Progenitor cell of endocrine pancreas (in vitro differentiated cells): Measurements from ENCODE around the gene AVL9. TPM values are rescaled to one million over a fixed set of nuclear protein-coding genes. Genes with fewer than 3 reads are reported as not detected.

Experiments
- DNase-seq: peaks from one replicate; pipeline ENCODE4 v3.0.0; 2021; ENCODE audit warnings: low spot score; ENCODE audit not compliant: unreplicated experiment
- H3K27ac Mint-ChIP-seq: 2 replicates; pipeline ENCODE4 v1.8.0; 2021; ENCODE audit warnings: mild to moderate bottlenecking, moderate library complexity, mixed read lengths
- H3K27me3 Mint-ChIP-seq: 2 replicates; pipeline ENCODE4 v1.8.0; 2021; ENCODE audit warnings: mixed read lengths
- H3K36me3 Mint-ChIP-seq: 2 replicates; pipeline ENCODE4 v1.8.0; 2022; ENCODE audit warnings: mixed read lengths; ENCODE audit not compliant: insufficient read depth
- H3K4me1 Mint-ChIP-seq: 2 replicates; pipeline ENCODE4 v1.8.0; 2021; ENCODE audit warnings: low read depth, mixed read lengths
- H3K4me3 Mint-ChIP-seq: 2 replicates; pipeline ENCODE4 v1.8.0; 2021; ENCODE audit warnings: low read depth, mild to moderate bottlenecking, moderate library complexity, mixed read lengths
- H3K9me3 Mint-ChIP-seq: 2 replicates; pipeline ENCODE4 v1.8.0; 2021; ENCODE audit warnings: low read depth, mixed read lengths
- total RNA-seq: library from RNA; stranded (reverse); gene quantifications from 2 replicates; pipeline ENCODE4 v1.2.1, GENCODE V29; 2021
- TF ChIP-seq, protein P1 (sequence below): fragments of 200-600 bp; sonication (generic); IDR thresholded peaks from one replicate; pipeline ENCODE4 v1.5.0; 2021; ENCODE audit warnings: antibody characterized with exemption, mild to moderate bottlenecking; ENCODE audit not compliant: unreplicated experiment

AVL9 gene
- total RNA-seq, 1 donor from 2014 or later = 50.7 TPM

DNA sequence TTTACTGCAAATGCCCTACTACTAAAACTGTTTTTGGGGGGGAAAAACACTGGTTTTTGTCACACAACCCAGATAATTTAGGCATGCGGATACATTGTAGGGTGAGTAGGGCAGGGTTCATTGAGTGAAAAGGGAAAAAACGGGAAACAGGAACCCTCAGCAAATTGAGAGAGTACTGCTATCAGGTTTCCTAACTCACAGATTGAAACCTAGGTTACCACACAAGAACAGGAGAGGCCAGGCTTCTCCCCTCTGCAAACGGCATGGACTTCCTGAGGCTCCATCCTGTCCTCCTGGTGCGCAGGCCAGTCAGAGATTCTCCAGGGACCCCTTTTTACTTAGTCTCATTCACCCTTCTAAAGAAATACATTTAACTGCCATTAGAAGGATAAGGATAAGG, 30.6 kb downstream of the AVL9 start:
- TF ChIP-seq, protein P1, sequence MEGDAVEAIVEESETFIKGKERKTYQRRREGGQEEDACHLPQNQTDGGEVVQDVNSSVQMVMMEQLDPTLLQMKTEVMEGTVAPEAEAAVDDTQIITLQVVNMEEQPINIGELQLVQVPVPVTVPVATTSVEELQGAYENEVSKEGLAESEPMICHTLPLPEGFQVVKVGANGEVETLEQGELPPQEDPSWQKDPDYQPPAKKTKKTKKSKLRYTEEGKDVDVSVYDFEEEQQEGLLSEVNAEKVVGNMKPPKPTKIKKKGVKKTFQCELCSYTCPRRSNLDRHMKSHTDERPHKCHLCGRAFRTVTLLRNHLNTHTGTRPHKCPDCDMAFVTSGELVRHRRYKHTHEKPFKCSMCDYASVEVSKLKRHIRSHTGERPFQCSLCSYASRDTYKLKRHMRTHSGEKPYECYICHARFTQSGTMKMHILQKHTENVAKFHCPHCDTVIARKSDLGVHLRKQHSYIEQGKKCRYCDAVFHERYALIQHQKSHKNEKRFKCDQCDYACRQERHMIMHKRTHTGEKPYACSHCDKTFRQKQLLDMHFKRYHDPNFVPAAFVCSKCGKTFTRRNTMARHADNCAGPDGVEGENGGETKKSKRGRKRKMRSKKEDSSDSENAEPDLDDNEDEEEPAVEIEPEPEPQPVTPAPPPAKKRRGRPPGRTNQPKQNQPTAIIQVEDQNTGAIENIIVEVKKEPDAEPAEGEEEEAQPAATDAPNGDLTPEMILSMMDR = no peak
- Mint-ChIP-seq H3K4me3 (no peak overlapping the region), H3K9me3 (peaks cover 18% of the 10 kb centered on the region), H3K36me3 (peaks cover 20% of the 10 kb centered on the region), H3K27me3 (no peaks in the 10 kb centered on the region), H3K4me1 (no peaks in the 10 kb centered on the region), H3K27ac (no peak overlapping the region)
- no peak for DNase-seq

DNA sequence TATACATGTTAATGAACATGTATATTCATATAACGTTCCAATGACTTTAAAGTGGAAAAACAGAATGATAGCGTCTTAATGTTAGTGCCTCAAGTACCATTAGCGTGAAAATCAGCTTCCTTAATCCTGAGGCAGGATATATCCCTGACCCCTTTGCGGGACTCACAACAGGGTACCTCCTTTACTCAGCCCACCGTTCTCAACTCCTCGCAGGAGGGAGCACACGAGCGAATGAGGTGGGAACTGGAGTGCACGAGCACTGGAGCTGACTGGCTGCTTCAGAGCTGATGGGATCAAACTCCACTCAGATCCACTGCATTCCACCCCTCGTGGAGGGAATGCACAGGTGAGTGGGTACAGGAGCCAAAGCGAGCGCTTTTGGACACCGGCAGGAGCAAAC, 36.1 kb downstream of the AVL9 start:
- no peak for DNase-seq
- Mint-ChIP-seq H3K36me3 (no peaks in the 10 kb centered on the region), H3K4me3 (no peak overlapping the region), H3K27ac (no peak overlapping the region), H3K27me3 (no peaks in the 10 kb centered on the region), H3K9me3 (no peaks in the 10 kb centered on the region), H3K4me1 (peaks cover 7% of the 10 kb centered on the region)
- TF ChIP-seq, protein P1 = no peak

DNA sequence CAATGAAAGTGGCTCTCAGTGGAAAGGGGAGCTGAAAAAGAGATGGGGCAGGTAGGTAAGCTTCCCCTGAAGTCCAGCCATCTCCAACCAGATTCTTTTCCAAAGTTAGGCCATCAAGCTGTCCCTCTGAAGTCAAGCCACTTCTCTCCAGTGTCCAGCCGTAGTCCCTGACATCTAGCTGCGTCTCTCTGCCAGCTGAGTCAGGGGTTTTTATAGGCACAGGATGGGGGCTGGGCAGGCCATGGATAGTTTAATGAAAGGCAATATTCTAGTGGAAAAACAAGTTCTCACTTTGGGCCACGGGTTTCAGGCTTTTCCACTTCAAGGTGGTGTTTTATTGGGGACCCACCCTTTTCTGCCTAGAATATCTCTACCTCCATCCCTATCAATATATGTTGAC, 36.8 kb downstream of the AVL9 start:
- H3K36me3 Mint-ChIP-seq = no peaks in the 10 kb centered on the region
- H3K4me3 Mint-ChIP-seq = no peak overlapping the region
- no peak for DNase-seq
- no peak overlapping the region for H3K27ac Mint-ChIP-seq
- H3K4me1 Mint-ChIP-seq = peaks cover 7% of the 10 kb centered on the region
- no peaks in the 10 kb centered on the region for H3K27me3 Mint-ChIP-seq
- TF ChIP-seq, protein P1 = no peak
- no peaks in the 10 kb centered on the region for H3K9me3 Mint-ChIP-seq

DNA sequence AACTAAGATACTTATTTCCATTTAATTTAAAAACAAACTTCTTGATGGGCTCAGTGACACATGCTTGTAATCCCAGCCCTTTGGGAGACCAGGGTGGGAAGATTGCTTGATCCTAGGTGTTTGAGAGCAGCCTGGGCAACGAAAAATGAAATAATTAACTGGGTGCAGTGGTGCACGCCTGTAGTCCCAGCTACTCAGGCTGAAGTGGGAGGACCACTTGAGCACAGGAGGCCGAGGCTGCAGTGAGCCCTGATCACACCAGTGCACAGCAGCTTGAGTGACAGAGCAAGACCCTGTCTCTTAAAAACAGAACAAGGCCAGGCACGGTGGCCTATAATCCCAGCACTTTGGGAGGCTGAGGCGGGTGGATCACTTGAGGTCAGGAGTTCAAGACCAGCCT, 37.4 kb downstream of the AVL9 start:
- TF ChIP-seq, protein P1 = no peak
- Mint-ChIP-seq H3K27ac (no peak overlapping the region), H3K9me3 (no peaks in the 10 kb centered on the region), H3K27me3 (no peaks in the 10 kb centered on the region), H3K4me1 (peaks cover 7% of the 10 kb centered on the region), H3K4me3 (no peak overlapping the region), H3K36me3 (no peaks in the 10 kb centered on the region)
- DNase-seq = no peak

DNA sequence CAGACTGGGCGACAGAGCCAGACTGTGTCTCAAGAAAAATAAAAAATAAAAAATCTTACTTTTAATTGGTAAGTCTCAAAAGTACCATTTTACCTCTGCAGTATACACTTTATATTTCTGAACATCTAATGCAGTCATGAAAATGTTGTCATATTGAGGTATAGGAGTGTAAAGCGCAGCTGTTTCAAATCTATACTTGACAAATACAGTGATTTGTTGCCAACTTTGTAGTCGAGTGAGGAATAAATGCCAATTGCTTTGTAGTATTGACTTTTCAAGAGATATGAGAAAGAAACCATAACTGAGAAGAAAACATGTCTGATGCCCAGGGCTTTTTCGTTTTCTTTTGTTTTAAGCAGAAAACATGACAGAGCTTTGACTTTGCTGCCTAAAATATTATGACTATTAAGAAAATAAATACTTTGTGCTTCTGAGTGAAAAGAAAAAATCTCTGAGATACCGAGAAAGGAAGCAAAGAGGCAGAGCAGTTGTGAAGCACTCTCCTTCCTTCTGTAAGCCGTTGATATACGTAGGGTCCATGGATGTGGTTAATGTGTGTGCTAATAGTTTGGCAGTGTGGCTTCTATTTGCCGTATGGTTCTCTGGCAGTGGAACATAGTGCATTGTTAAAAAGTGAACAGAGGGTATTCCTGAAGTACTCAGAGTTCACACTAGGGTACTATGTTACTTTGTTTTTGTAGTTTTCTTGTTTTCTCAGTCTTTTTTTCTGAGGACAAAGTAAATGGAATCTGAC, 38.2 kb downstream of the AVL9 start:
- Mint-ChIP-seq H3K4me1 (peaks cover 7% of the 10 kb centered on the region), H3K27ac (peak overlapping the region; percentile 59)
- TF ChIP-seq, protein P1 = no peak

More for the DNA sequence above, 38.2 kb downstream of the AVL9 start:
- Mint-ChIP-seq H3K36me3 (peaks cover under 1% of the 10 kb centered on the region), H3K9me3 (no peaks in the 10 kb centered on the region), H3K4me3 (no peak overlapping the region), H3K27me3 (no peaks in the 10 kb centered on the region)
- DNase-seq = no peak
